PC-9 (cell line): Measurements from ENCODE around the gene DEXI. TPM values are rescaled to one million over a fixed set of nuclear protein-coding genes. Genes with fewer than 3 reads are reported as not detected.

Experiments used
- BruUV-seq: library from RNA; stranded (reverse); fragments of 400-500 nt; replicated peaks from 2 replicates; lab custom pipeline; 2021; lab: Mats Ljungman, UMichigan
- CTCF ChIA-PET: fragments of 300-600 bp; sonication (Branson Sonifier 250); formaldehyde crosslinking; loops from one replicate; lab custom pipeline; 2022; ENCODE audit warnings: antibody characterized with exemption; lab: Charles Lee
- POLR2A ChIA-PET: fragments of 300-600 bp; sonication (Branson Sonifier 250); formaldehyde crosslinking; loops from one replicate; lab custom pipeline; 2022; ENCODE audit warnings: antibody characterized with exemption; ENCODE audit not compliant: unreplicated experiment; lab: Charles Lee
- DNase-seq, 2 experiments: peaks; one replicate each; pipeline versions ENCODE4 v3.0.0 to v3.0.0-alpha.2; 2015 to 2022; ENCODE audit warnings: mixed read lengths in 1 of 2
- H2AFZ ChIP-seq: fragments of 200-600 bp; sonication (generic); 2 replicates; pipeline ENCODE4 v1.8.1; 2017; ENCODE audit warnings: antibody characterized with exemption
- H3F3A ChIP-seq: fragments of 200-600 bp; sonication (generic); 2 replicates; pipeline ENCODE4 v1.8.1; 2017; ENCODE audit warnings: antibody characterized with exemption, mild to moderate bottlenecking, low read depth; ENCODE audit not compliant: insufficient read depth
- H3K27ac ChIP-seq: fragments of 200-600 bp; sonication (generic); 2 replicates; pipeline ENCODE4 v1.6.1; 2016; ENCODE audit warnings: mixed run types
- H3K27me3 ChIP-seq: fragments of 200-600 bp; sonication (generic); 2 replicates; pipeline ENCODE4 v1.6.1; 2016; ENCODE audit warnings: low read depth, mixed run types; ENCODE audit not compliant: insufficient read depth
- H3K36me3 ChIP-seq: fragments of 200-600 bp; sonication (generic); 2 replicates; pipeline ENCODE4 v1.6.1; 2016; ENCODE audit warnings: low read depth, mixed run types
- H3K4me1 ChIP-seq: fragments of 200-600 bp; sonication (generic); replicated peaks from 2 replicates; pipeline ENCODE4 v1.6.1; 2016; ENCODE audit warnings: mixed run types; ENCODE audit not compliant: insufficient read depth
- H3K4me2 ChIP-seq: fragments of 200-600 bp; sonication (generic); 2 replicates; pipeline ENCODE4 v1.6.1; 2017; ENCODE audit warnings: mixed run types
- H3K4me3 ChIP-seq: fragments of 200-600 bp; sonication (generic); 2 replicates; pipeline ENCODE4 v1.6.1; 2016; ENCODE audit warnings: mixed run types
- H3K79me2 ChIP-seq: fragments of 200-600 bp; sonication (generic); 2 replicates; pipeline ENCODE4 v1.6.1; 2017; ENCODE audit warnings: low read depth, mixed run types
- H3K9me2 ChIP-seq: fragments of 200-600 bp; sonication (generic); 2 replicates; pipeline ENCODE4 v1.8.1; 2017; ENCODE audit warnings: mild to moderate bottlenecking; ENCODE audit not compliant: insufficient read depth
- H3K9me3 ChIP-seq: fragments of 200-600 bp; sonication (generic); 2 replicates; pipeline ENCODE4 v1.8.1; 2016; ENCODE audit warnings: low read depth; ENCODE audit not compliant: insufficient read depth
- H4K20me1 ChIP-seq: fragments of 200-600 bp; sonication (generic); 2 replicates; pipeline ENCODE4 v1.8.1; 2017; ENCODE audit not compliant: insufficient read depth
- EZH2 ChIP-seq: fragments of 200-600 bp; sonication (generic); IDR thresholded peaks from 2 replicates; pipeline ENCODE4 v1.8.0; 2017; ENCODE audit warnings: antibody characterized with exemption, low read depth
- intact Hi-C: fragments of 100-400 bp; cut with micrococcal nuclease; formaldehyde crosslinking; loops from one replicate; pipeline ENCODE4 v1.10.0; 2022; ENCODE audit not compliant: unreplicated experiment
- total RNA-seq: library from RNA; stranded (reverse); gene quantifications from 2 replicates; pipeline ENCODE4 v1.2.3, GENCODE V29; 2021
- TF ChIP-seq, protein P1 (sequence below): fragments of 200-600 bp; sonication (generic); conservative IDR thresholded peaks from 2 replicates; pipeline ENCODE4 v1.6.1; 2017; ENCODE audit warnings: mixed run types, antibody characterized with exemption, mild to moderate bottlenecking, moderate library complexity

The DEXI gene
- total RNA-seq, 1 experiment from 2014 or later = 33.1 TPM

DNA sequence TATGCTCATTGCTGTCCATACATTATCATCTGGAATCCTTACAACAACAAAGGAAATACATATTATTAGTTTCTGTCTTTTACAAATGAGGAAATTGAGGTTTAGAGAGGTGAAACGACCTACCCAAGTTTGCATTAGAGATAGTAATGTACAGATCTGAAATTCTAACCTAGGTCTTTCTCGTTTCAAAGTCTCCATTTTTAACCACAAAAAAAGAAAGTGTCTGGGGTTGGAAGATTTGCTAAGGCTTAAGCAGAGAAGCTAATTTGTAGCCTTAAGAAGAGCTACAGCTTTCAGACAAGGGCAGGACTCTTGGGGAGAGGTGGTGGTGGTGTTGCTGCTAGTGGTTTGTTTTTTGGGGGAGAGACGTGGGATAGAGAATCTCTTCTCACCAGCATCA lies 46.1 kb downstream of the DEXI start:
- Histone ChIP-seq H3K27ac (no peak overlapping the region), H3K9me2 (no peaks in the 10 kb centered on the region), H3K36me3 (no peaks in the 10 kb centered on the region), H3K4me2 (no peak overlapping the region), H4K20me1 (no peaks in the 10 kb centered on the region), H3K9me3 (no peaks in the 10 kb centered on the region), H3K79me2 (no peaks in the 10 kb centered on the region), H3F3A (no peaks in the 10 kb centered on the region), H3K27me3 (peaks cover 19% of the 10 kb centered on the region), H2AFZ (no peak overlapping the region), H3K4me3 (no peak overlapping the region), H3K4me1 (no peaks in the 10 kb centered on the region)
- ChIA-PET CTCF (no interaction called here), POLR2A (no interaction called here)
- DNase-seq = no peak
- BruUV-seq = no TSS peak
- no peak for TF ChIP-seq EZH2
- intact Hi-C loops = no loop called here

DNA sequence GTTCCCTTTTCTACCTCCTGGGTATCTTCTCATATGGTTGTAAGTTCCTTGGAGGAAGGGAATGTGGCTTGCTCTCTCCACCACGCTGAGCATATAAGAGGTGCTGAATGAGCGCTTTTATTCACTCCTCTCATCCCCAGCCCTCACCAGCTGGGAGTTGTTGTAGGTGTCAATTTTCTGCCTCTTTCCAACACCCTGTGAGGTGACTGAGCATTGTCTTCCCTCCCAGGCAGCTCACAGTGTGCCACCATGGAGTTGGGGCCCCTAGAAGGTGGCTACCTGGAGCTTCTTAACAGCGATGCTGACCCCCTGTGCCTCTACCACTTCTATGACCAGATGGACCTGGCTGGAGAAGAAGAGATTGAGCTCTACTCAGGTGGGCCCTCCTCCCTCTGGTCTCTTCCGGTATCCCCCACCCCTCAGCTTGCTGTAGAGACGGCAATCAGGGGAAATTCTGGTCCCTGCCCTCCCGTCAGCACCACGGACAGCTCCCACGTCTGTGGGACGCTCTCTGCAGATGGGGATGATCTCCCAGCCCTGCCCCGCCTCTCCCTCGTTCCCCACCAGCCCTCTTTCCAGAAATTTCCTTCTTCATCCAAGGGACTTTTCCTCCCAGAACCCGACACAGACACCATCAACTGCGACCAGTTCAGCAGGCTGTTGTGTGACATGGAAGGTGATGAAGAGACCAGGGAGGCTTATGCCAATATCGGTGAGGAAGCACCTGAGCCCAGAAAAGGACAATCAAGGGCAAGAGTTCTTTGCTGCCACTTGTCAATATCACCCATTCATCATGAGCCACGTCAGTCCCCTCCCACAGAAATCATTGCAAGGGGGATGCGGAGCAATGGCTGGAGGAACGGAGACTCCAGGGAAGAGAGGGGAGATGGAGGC lies 47.0 kb downstream of the DEXI start:
- Histone ChIP-seq H3K27me3 (peaks cover 16% of the 10 kb centered on the region), H3K79me2 (no peaks in the 10 kb centered on the region), H2AFZ (no peak overlapping the region), H3K27ac (no peak overlapping the region), H3K4me3 (no peak overlapping the region), H3K36me3 (no peaks in the 10 kb centered on the region), H3K4me2 (no peak overlapping the region), H3K9me3 (no peaks in the 10 kb centered on the region), H4K20me1 (no peaks in the 10 kb centered on the region), H3F3A (no peaks in the 10 kb centered on the region), H3K9me2 (no peaks in the 10 kb centered on the region), H3K4me1 (no peaks in the 10 kb centered on the region)
- BruUV-seq = no TSS peak
- peak in 1 of 2 experiments; percentile 36 for DNase-seq
- no peak for TF ChIP-seq EZH2
- TF ChIP-seq, protein P1, sequence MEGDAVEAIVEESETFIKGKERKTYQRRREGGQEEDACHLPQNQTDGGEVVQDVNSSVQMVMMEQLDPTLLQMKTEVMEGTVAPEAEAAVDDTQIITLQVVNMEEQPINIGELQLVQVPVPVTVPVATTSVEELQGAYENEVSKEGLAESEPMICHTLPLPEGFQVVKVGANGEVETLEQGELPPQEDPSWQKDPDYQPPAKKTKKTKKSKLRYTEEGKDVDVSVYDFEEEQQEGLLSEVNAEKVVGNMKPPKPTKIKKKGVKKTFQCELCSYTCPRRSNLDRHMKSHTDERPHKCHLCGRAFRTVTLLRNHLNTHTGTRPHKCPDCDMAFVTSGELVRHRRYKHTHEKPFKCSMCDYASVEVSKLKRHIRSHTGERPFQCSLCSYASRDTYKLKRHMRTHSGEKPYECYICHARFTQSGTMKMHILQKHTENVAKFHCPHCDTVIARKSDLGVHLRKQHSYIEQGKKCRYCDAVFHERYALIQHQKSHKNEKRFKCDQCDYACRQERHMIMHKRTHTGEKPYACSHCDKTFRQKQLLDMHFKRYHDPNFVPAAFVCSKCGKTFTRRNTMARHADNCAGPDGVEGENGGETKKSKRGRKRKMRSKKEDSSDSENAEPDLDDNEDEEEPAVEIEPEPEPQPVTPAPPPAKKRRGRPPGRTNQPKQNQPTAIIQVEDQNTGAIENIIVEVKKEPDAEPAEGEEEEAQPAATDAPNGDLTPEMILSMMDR = no peak
- intact Hi-C loops = no loop called here
- ChIA-PET POLR2A (interaction anchor here (0.6 kb wide), 1 partner anchor 12 kb away, joined by 5 read pairs; no protein-coding TSS in a partner anchor), CTCF (no interaction called here)

DNA sequence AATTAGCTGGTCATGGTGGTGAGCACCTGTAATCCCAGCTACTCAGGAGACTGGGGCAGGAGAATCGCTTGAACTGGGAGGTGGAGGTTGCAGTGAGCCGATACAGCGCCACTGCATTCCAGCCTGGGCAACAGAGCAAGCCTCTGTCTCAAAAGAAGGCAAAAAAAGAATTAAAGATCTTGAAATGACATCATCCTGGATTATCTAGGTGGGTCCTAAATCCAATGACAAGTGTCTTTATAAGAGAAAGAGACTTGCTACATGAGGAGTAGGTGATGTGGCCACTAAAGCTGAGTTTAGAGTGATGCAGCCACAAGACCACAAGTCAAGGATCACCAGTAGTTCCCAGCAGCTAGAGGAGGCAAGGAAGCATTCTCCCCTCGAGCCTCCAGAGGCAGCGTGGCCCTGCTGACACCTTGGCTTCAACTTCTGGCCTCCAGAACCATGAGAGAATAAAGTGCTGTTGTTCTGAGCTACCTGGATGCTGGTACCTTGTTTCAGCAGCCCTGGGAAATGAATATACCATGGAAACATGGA lies 49.4 kb downstream of the DEXI start:
- Histone ChIP-seq H3K27me3 (peaks cover 16% of the 10 kb centered on the region), H3K27ac (no peak overlapping the region), H3K9me3 (no peaks in the 10 kb centered on the region), H3K4me2 (no peak overlapping the region), H3F3A (no peaks in the 10 kb centered on the region), H2AFZ (no peak overlapping the region), H3K4me3 (no peak overlapping the region), H4K20me1 (no peaks in the 10 kb centered on the region), H3K4me1 (no peaks in the 10 kb centered on the region), H3K9me2 (no peaks in the 10 kb centered on the region), H3K79me2 (no peaks in the 10 kb centered on the region), H3K36me3 (no peaks in the 10 kb centered on the region)
- no peak for DNase-seq
- intact Hi-C loops = no loop called here
- BruUV-seq = no TSS peak
- TF ChIP-seq, protein P1 = no peak
- no peak for TF ChIP-seq EZH2
- ChIA-PET CTCF (no interaction called here), POLR2A (no interaction called here)
